GM18868 (cell line): ENCODE measurements around the gene CABP4.

Source experiments
- ATAC-seq: cut with Tn5 transposase; IDR thresholded peaks from one replicate; pipeline ENCODE4 v1.9.1; 2021; ENCODE audit warnings: mild to moderate bottlenecking, moderate library complexity; ENCODE audit not compliant: unreplicated experiment

Gene CABP4

GRCh38 chr11:67435031-67435726 is 20.0 kb upstream of the CABP4 start:
- no peak for ATAC-seq

GRCh38 chr11:67435727-67436458 is 19.3 kb upstream of the CABP4 start:
- ATAC-seq = no peak

- ATAC-seq = no peak
Observed at GRCh38 chr11:67436459-67437081, 18.6 kb upstream of the CABP4 start.

GRCh38 chr11:67437082-67437808 is 17.9 kb upstream of the CABP4 start, which contains the start of gene PTPRCAP:
TSS of gene PTPRCAP (minus strand) at chr11:67437682. CDS start at chr11:67437619, 63 bp downstream.
- ATAC-seq = no peak

GRCh38 chr11:67437809-67438157 is 17.4 kb upstream of the CABP4 start:
- no peak for ATAC-seq

- no peak for ATAC-seq
Observed at GRCh38 chr11:67438158-67438902, 16.8 kb upstream of the CABP4 start.

GRCh38 chr11:67439321-67440228 is 15.6 kb upstream of the CABP4 start:
- ATAC-seq = no peak

GRCh38 chr11:67440229-67441097 is 14.7 kb upstream of the CABP4 start:
- ATAC-seq = no peak

- ATAC-seq = no peak
Observed at GRCh38 chr11:67441098-67441563, 14.0 kb upstream of the CABP4 start.

GRCh38 chr11:67441731-67442351 is 13.3 kb upstream of the CABP4 start:
- no peak for ATAC-seq

GRCh38 chr11:67442504-67443404 is 12.4 kb upstream of the CABP4 start:
- ATAC-seq = no peak

GRCh38 chr11:67445515-67445914 is 9.6 kb upstream of the CABP4 start:
- ATAC-seq = no peak

GRCh38 chr11:67448220-67448609 is 6.9 kb upstream of the CABP4 start:
- no peak for ATAC-seq

- no peak for ATAC-seq
Observed at GRCh38 chr11:67449116-67449844, 5.9 kb upstream of the CABP4 start.

GRCh38 chr11:67450796-67451657 is 4.1 kb upstream of the CABP4 start:
- no peak for ATAC-seq

GRCh38 chr11:67451658-67451976 is 3.5 kb upstream of the CABP4 start:
- no peak for ATAC-seq
